HepG2 (cell line): ENCODE data around the gene SHLD1. TPM values are rescaled to one million over a fixed set of nuclear protein-coding genes. Genes with fewer than 3 reads are reported as not detected.
A peak's percentile ranks its signal among the peaks of the same experiment; 100 is the strongest.

ENCODE experiments used
- BRD4 ChIP-seq: sonication (generic); formaldehyde crosslinking; IDR thresholded peaks from 2 replicates; pipeline ENCODE4 v1.4.0; 2020; ENCODE audit warnings: missing genetic modification reagents
- FOXK1 ChIP-seq: sonication (generic); formaldehyde crosslinking; IDR thresholded peaks from 2 replicates; pipeline ENCODE4 v1.4.0; 2020; ENCODE audit warnings: low read depth, missing genetic modification reagents, borderline replicate concordance
- HMGXB4 ChIP-seq, 2 experiments: sonication (generic) in 1 of 2; formaldehyde crosslinking in 1 of 2; IDR thresholded peaks; 2 replicates each; pipeline versions ENCODE4 v1.4.0 to v1.6.1; 2018 to 2020; ENCODE audit warnings: missing genetic modification reagents in 2 of 2, borderline replicate concordance in 1 of 2, low read depth in 1 of 2, mild to moderate bottlenecking in 1 of 2, missing biosample characterization in 1 of 2
- ISX ChIP-seq: sonication (generic); formaldehyde crosslinking; conservative IDR thresholded peaks from 2 replicates; pipeline ENCODE4 v1.5.0; 2020; ENCODE audit warnings: missing genetic modification reagents
- NCOA2 ChIP-seq: sonication (generic); formaldehyde crosslinking; IDR thresholded peaks from 2 replicates; pipeline ENCODE4 v1.8.0; 2022; ENCODE audit warnings: inconsistent platforms
- PLRG1 ChIP-seq: fragments of 450-650 bp; conservative IDR thresholded peaks from 2 replicates; pipeline ENCODE4 v1.6.1; 2016
- RAD21 ChIP-seq: fragments of 450-650 bp; formaldehyde crosslinking; IDR thresholded peaks from 2 replicates; pipeline ENCODE4 v1.5.0; 2020; ENCODE audit warnings: mild to moderate bottlenecking
- RCOR2 ChIP-seq: IDR thresholded peaks from 2 replicates; pipeline ENCODE4 v1.6.1; 2016; ENCODE audit warnings: missing biosample characterization, missing genetic modification reagents
- SIN3B ChIP-seq: fragments of 150-350 bp; IDR thresholded peaks from 2 replicates; pipeline ENCODE4 v1.6.1; 2014; ENCODE audit warnings: low read length
- TEAD3 ChIP-seq: optimal IDR thresholded peaks from 2 replicates; pipeline ENCODE3; 2016; ENCODE audit warnings: borderline replicate concordance
- ZBTB38 ChIP-seq: sonication (generic); formaldehyde crosslinking; IDR thresholded peaks from 2 replicates; pipeline ENCODE4 v1.5.1; 2020; ENCODE audit warnings: mild to moderate bottlenecking, missing genetic modification reagents
- ZFP36L2 ChIP-seq: sonication (generic); formaldehyde crosslinking; IDR thresholded peaks from 2 replicates; pipeline ENCODE4 v1.4.0; 2020; ENCODE audit warnings: missing genetic modification reagents
- ZNF329 ChIP-seq: sonication (generic); formaldehyde crosslinking; IDR thresholded peaks from 2 replicates; pipeline ENCODE4 v1.9.0; 2021; ENCODE audit warnings: low read depth, mild to moderate bottlenecking, missing genetic modification reagents
- ZNF350 ChIP-seq: sonication (generic); formaldehyde crosslinking; IDR thresholded peaks from 2 replicates; pipeline ENCODE4 v1.4.0; 2020; ENCODE audit warnings: mild to moderate bottlenecking, low read depth, missing genetic modification reagents, borderline replicate concordance
- ZNF543 ChIP-seq: sonication (generic); formaldehyde crosslinking; IDR thresholded peaks from 2 replicates; pipeline ENCODE4 v1.4.0; 2020; ENCODE audit warnings: mild to moderate bottlenecking, missing genetic modification reagents
- polyA plus RNA-seq, 8 experiments: library from polyadenylated mRNA; depleted of rRNA in 3 of 8; stranded (reverse) in 7 of 8; unstranded in 1 of 8; fragments of >200 nt; fragmentation: Illumina TruSeq in 4 of 8; extraction: Trizol in 4 of 8; gene quantifications; 2 replicates each; pipeline versions ENCODE4 v1.2.1 to v1.2.3, GENCODE V29; 2011 to 2016; ENCODE audit warnings: low read depth in 4 of 8, missing spikeins in 1 of 8, mixed read lengths in 1 of 8; ENCODE audit not compliant: insufficient read depth in 1 of 8
- total RNA-seq, 5 experiments: library from RNA; depleted of rRNA; stranded (reverse); fragments of >200 nt; fragmentation: Illumina TruSeq; extraction: Trizol; gene quantifications; 2 replicates each; pipeline ENCODE4 v1.2.3, GENCODE V29; 2016; ENCODE audit warnings: low read depth in 1 of 5
- TF ChIP-seq, protein P1 (sequence below): sonication (generic); formaldehyde crosslinking; IDR thresholded peaks from 2 replicates; pipeline ENCODE4 v1.4.0; 2020; ENCODE audit warnings: missing genetic modification reagents, borderline replicate concordance
- TF ChIP-seq, protein P2 (sequence below): sonication (generic); formaldehyde crosslinking; IDR thresholded peaks from 2 replicates; pipeline ENCODE4 v1.5.0; 2020; ENCODE audit warnings: mild to moderate bottlenecking, missing genetic modification reagents
- TF ChIP-seq, protein P3 (sequence below): sonication (generic); formaldehyde crosslinking; IDR thresholded peaks from 2 replicates; pipeline ENCODE4 v1.9.0; 2022; ENCODE audit warnings: missing genetic modification reagents, mild to moderate bottlenecking, borderline replicate concordance
- TF ChIP-seq, protein P4 (sequence below): IDR thresholded peaks from 2 replicates; pipeline ENCODE4 v1.6.1; 2016

Gene SHLD1
- total and polyA plus RNA-seq, 2 of the 13 experiments (the other 11 are each of a cell fraction or from before 2014, with no cell fraction given), result 8.9 to 10.0 TPM

DNA sequence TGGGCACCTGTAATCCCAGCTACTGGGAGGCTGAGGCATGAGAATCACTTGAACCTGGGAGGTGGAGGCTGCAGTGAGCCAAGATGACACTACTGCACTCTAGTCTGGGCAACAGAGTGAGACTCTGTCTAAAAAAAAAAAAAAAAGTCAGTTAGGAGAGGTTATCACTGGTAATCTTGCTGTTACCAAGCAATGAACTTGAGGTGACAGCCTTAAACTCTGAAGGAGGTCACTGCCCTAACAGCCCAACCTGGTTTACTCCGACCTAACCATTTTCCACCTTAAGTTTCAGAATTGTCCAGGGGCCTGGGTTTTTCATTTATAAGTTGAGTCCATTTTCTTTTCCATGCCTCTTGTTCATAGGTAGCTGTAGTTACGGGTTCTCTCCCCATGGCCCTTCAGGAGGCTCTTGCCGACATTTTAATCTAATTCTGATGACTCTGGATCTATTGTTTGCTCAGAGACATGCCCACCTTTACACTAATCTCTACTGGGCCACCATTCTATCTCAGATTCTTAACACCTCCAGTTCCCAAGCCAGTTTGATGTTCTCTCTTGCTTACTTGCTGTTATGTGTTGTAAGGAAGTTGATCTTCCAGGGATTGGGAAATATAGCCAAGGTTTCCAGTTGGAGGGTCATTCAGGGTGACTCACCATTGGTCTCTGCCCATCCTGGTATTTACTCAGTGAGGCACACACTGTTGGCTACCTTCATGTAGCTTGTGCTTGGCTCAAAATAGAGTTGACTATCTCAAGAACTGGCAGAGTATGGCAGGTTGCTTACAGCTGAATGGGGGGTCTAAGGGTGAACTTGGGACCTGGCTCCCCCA, 29.1 kb downstream of the SHLD1 start (continued):
- TF ChIP-seq, protein P1, sequence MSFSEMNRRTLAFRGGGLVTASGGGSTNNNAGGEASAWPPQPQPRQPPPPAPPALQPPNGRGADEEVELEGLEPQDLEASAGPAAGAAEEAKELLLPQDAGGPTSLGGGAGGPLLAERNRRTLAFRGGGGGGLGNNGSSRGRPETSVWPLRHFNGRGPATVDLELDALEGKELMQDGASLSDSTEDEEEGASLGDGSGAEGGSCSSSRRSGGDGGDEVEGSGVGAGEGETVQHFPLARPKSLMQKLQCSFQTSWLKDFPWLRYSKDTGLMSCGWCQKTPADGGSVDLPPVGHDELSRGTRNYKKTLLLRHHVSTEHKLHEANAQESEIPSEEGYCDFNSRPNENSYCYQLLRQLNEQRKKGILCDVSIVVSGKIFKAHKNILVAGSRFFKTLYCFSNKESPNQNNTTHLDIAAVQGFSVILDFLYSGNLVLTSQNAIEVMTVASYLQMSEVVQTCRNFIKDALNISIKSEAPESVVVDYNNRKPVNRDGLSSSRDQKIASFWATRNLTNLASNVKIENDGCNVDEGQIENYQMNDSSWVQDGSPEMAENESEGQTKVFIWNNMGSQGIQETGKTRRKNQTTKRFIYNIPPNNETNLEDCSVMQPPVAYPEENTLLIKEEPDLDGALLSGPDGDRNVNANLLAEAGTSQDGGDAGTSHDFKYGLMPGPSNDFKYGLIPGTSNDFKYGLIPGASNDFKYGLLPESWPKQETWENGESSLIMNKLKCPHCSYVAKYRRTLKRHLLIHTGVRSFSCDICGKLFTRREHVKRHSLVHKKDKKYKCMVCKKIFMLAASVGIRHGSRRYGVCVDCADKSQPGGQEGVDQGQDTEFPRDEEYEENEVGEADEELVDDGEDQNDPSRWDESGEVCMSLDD, result no peak
- no peak; the same call in 1 of the 2 replicates for TF ChIP-seq ZNF350
- TF ChIP-seq TEAD3 (CRISPR knock-in tag), result peak; percentile 96
- TF ChIP-seq SIN3B, result no peak
- no peak for TF ChIP-seq RAD21
- peak; percentile 96; the same call in 1 of the 2 replicates for TF ChIP-seq FOXK1
- no peak for TF ChIP-seq PLRG1
- no peak for TF ChIP-seq ISX
- TF ChIP-seq ZNF543 (CRISPR knock-in tag), result peak; percentile 66; the same call in 1 of the 2 replicates
- TF ChIP-seq HMGXB4 (CRISPR knock-in tag; IDR thresholded peaks at IDR 0.05; ENCODE audit: borderline replicate concordance in 1 of 2, low read depth in 1 of 2), result peak; percentile 35 to 86; a peak in 1 of 4 replicates
- no peak for TF ChIP-seq ZFP36L2 (CRISPR knock-in tag)
- TF ChIP-seq BRD4 (CRISPR knock-in tag), result no peak
- no peak; the same call in 1 of the 2 replicates for TF ChIP-seq ZBTB38 (CRISPR knock-in tag)
- TF ChIP-seq NCOA2, result peak; percentile 93
- TF ChIP-seq RCOR2, result peak; percentile 99
- TF ChIP-seq, protein P2, sequence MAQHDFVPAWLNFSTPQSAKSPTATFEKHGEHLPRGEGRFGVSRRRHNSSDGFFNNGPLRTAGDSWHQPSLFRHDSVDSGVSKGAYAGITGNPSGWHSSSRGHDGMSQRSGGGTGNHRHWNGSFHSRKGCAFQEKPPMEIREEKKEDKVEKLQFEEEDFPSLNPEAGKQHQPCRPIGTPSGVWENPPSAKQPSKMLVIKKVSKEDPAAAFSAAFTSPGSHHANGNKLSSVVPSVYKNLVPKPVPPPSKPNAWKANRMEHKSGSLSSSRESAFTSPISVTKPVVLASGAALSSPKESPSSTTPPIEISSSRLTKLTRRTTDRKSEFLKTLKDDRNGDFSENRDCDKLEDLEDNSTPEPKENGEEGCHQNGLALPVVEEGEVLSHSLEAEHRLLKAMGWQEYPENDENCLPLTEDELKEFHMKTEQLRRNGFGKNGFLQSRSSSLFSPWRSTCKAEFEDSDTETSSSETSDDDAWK (CRISPR knock-in tag), result no peak
- no peak for TF ChIP-seq ZNF329 (CRISPR knock-in tag)
- TF ChIP-seq, protein P3, sequence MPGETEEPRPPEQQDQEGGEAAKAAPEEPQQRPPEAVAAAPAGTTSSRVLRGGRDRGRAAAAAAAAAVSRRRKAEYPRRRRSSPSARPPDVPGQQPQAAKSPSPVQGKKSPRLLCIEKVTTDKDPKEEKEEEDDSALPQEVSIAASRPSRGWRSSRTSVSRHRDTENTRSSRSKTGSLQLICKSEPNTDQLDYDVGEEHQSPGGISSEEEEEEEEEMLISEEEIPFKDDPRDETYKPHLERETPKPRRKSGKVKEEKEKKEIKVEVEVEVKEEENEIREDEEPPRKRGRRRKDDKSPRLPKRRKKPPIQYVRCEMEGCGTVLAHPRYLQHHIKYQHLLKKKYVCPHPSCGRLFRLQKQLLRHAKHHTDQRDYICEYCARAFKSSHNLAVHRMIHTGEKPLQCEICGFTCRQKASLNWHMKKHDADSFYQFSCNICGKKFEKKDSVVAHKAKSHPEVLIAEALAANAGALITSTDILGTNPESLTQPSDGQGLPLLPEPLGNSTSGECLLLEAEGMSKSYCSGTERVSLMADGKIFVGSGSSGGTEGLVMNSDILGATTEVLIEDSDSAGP, result no peak; the same call in 1 of the 2 replicates
- TF ChIP-seq, protein P4, sequence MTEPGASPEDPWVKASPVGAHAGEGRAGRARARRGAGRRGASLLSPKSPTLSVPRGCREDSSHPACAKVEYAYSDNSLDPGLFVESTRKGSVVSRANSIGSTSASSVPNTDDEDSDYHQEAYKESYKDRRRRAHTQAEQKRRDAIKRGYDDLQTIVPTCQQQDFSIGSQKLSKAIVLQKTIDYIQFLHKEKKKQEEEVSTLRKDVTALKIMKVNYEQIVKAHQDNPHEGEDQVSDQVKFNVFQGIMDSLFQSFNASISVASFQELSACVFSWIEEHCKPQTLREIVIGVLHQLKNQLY (CRISPR knock-in tag), result peak; percentile 83
